Left cardiac atrium (tissue), 4 donors: ENCODE data around the gene MCF2L2. TPM values are rescaled to one million over a fixed set of nuclear protein-coding genes. Genes with fewer than 3 reads are reported as not detected.

Experiments
- ATAC-seq, 2 donors: fragments of 200-7000 bp; cut with Tn5 transposase; one replicate each; pipeline ENCODE4 v1.9.1; 2020; ENCODE audit warnings: mild to moderate bottlenecking in 2 of 2, moderate library complexity in 2 of 2
- DNase-seq: peaks from one replicate; pipeline ENCODE4 v3.0.0-alpha.2; 2020
- intact Hi-C, 2 donors: fragments of 100-400 bp; cut with DNase I; formaldehyde crosslinking; loops; one replicate each; pipeline versions ENCODE4 v1.14.1 to v1.15.1; 2022 to 2023
- total RNA-seq, 2 donors: library from RNA; stranded (reverse); fragmentation: NEBNext Ultra II Directional; extraction: Animal tissue kit (Norgen Biotek cat#: 25700); gene quantifications; one replicate each; pipeline ENCODE4 v1.2.1, GENCODE V29; 2021
- donor health status: DM: no; HTN: yes; CAD: no.
- donor health status: DM: no; HTN: yes; CAD: no; lungs with severe emphysema.
- donor health status: DM: yes; HTN: yes; CAD: no.
- donor health status: Dilated cardiomyopathy.

MCF2L2 gene
- total RNA-seq, 2 donors from 2014 or later: 0.34 to 1.1 TPM

DNA sequence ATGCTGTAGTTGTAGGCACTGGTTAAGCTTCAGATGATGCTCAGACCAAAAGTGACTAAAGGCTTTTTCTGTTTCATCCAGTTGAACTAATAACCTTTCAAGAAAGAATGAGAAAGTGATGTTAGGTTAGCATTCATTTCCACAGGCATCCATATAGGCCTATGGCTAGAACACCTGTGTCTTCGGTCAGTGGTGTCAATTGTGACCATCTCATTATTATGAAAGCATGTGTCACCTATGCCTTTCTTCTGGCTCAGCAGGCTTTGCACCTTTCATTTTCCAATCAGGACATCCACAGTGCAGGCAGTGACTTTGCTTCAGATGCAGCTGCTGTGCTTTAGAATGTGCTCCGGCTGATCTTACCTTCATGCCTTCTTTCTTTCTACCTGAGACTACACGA lies 117.5 kb downstream of the MCF2L2 start:
- intact Hi-C loops: no loop called here
- ATAC-seq: no peak

DNA sequence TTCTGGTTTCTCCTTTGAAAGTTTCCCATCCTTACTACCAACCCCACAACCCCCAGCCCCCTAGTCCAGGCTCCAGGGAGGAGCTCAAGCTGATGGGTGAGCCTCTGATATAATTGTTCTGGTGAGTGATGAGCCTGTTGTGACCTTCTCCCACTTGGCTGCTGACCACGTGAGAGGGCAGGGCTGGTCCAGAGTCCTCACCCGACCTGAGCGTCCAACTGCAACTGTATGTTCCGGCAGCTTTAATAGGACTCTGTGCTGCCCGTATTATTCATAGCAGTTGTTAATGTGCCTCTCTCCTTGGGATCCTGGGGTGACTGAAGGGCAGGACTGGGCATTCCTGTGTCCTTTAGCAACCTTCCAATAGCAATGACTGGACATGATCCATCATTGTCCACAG lies 119.1 kb downstream of the MCF2L2 start:
- intact Hi-C loops: no loop called here
- ATAC-seq (peak; percentile 66 to 81), DNase-seq (peak; percentile 57)

More for the DNA sequence above, 117.5 kb downstream of the MCF2L2 start:
- no peak for DNase-seq

- intact Hi-C loops: no loop called here
Measured at GRCh38 chr3:183308751-183309150, 119.7 kb downstream of the MCF2L2 start.

DNA sequence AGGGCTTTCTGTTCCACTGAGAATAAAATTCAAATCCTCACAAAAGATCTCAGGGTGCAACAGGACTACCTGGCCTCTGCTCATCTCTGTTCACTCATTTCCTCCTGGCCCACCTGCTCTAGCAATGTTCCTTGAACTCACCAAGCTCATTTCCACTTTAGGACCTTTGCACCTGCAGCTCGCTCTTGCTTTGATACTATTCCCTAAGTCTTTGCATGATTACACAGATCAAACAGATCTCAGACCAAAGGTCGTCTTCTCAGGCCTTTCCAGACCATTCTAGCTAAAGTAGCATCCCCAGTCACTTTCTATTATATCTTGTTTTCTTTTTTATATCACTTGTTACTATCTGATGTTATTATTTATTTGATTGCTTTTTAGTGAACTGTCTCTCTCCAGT lies 120.7 kb downstream of the MCF2L2 start:
- intact Hi-C loops: no loop called here
- DNase-seq (no peak), ATAC-seq (no peak)

More at GRCh38 chr3:183308751-183309150, 119.7 kb downstream of the MCF2L2 start:
- ATAC-seq: no peak
- DNase-seq: no peak

DNA sequence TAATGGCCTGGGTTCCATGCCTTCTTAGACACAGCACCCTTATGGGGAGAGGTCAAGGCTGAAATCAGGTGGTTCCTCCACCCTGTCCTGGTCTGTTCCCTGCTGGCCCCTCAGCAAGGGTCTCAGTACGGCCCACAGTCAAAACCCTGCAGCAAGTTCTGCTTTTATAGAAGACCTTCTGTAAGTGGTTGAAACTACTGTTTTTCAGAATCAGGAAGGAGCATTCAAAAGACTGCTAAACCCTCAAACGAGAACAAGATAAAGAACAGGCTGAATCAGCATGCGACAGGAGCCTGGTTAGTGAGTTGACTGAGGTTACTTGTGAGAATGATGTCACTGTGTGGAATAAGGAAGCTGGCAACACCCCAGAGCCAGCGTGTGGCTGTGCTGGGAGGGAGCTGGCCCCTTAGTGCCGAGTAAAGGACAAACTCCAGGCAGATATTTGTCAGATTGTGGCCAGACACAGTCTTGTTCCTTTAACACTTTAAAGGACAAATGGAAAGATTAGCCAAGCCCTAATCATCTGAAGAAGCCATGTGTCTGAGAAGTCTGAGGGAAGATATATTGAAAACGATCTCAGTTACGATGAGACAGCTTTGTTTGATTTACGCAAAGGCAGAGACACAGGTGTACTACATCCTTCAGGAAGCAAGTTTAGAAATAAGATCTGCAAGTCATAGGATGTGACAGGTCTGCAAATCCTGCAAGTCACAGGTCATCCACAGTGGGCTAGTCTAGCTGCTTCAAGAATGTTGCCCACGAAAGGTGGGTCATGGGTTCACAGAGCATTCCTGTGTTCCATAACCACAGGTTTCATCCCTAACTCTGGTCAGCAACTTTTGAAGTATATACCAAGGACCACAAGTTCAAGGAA lies 121.4 kb downstream of the MCF2L2 start:
- ATAC-seq: peak; percentile 85 to 92
- intact Hi-C loops: no loop called here

GRCh38 chr3:183303690-183304089 lies 124.7 kb downstream of the MCF2L2 start:
- no peak for ATAC-seq
- no peak for DNase-seq
- intact Hi-C loops: no loop called here

More for the DNA sequence above, 121.4 kb downstream of the MCF2L2 start:
- DNase-seq: peak; percentile 74

- DNase-seq (no peak), ATAC-seq (no peak)
- intact Hi-C loops: no loop called here
Measured at GRCh38 chr3:183301937-183302580, 126.4 kb downstream of the MCF2L2 start.

DNA sequence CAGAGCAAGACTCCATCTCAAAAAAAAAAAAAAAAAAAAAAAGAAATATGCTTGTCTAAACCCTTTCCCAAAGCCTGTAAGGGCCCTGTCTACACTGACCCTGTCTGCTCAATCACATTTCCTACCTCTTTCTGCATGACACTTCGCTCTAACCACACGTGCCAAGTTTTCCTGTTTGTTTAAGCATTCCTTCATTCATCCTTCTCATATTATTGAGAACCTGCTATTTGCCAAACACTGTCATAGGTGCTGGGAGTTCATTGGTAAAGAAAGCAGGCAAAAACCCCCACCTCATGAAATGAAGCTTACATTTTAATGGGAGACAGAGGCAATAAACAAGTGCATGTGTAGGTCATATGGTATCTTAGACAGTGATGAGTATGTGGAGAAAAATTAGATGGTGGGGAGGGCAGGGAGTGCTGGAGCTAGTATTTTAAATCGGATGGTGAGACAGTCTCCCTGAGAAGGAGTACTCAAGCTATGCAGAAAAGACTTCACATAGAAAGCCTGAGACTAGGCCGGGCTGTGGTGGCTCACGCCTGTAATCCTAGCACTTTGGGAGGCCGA lies 127.3 kb downstream of the MCF2L2 start:
- DNase-seq (no peak), ATAC-seq (no peak)
- intact Hi-C loops: no loop called here

DNA sequence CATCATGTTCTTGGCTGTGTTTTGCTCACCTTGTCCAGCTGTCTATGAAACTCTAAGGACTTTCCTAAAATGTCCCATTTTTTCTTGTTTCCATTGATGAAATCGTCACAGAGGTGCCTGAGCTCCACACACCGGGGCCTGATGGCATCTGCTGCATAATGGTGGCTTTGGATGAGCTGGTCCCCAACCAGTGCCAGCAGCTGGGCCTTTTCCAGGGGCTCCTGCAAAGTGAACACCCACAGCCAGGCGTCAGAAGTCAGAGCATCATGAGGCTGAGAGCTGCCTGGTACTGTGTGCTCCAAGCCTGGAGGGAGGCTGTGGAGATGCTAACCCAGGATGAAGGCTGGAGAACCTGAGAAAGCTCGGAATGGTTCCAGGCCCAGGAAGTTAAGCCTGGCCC lies 128.4 kb downstream of the MCF2L2 start:
- DNase-seq: no peak

DNA sequence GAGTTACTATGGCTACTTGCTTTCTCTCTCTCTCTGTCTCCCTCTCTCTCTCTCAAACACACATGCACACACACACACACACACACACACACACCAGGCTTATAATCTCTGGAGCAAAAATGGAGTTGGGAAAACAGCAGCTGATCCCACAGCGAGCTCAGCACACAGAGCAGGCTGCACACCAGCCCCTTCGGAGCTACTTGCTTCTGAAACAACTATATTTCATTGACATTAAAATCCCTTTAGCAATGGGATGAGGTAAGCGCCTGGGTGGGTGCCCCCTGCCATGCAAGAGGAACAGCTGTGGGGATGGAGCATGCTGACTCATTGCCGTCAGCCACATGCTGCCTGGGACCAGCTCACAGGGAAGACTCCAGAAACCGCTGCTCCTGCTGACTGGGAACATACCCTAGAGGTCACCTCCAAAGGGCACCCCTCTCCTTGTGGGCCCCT lies 129.7 kb downstream of the MCF2L2 start:
- ATAC-seq (peak; percentile 61 to 85), DNase-seq (peak; percentile 76)
- intact Hi-C loops: no loop called here

More for the DNA sequence above, 128.4 kb downstream of the MCF2L2 start:
- intact Hi-C loops: no loop called here
- ATAC-seq: no peak

DNA sequence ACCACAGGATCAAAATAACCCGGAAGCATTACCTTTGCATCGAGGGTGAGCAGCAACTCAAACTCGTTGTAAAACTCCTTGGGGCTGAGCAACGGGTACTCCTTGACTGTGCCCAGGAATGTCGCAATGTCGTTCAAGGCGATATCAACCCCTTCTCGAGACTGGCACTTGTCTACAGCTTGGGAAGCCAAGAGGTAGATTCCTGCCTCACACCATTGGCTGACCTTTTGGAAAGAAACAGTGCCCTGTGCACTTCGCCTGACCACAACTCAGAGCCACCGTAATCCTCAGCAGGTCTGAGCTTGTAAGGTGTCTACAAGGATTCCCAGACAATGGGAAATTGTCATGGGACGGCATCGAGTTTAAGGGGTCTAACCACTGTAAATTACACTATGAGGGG lies 131.5 kb downstream of the MCF2L2 start:
- intact Hi-C loops: no loop called here
- ATAC-seq (no peak), DNase-seq (no peak)

DNA sequence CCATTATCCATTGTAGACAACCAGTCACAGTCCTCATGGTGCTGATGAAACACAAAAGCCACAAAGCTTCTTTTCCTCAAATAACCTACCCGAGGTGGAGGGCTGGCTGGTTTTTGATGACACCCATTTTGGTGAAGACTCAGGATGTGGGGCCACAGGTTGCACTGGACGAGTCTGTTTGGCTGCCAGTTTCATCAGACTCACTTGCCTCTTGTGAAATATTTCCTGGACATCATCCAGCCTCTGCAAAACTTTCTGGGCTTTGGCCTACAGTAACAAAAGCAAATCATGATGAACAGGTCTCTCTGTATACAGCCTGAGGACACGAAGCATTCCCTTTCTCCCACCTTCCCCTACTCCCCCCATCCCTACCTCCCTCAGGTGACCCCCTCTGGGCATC lies 133.2 kb downstream of the MCF2L2 start:
- ATAC-seq (peak; percentile 67 to 71), DNase-seq (no peak)
- intact Hi-C loops: no loop called here

- intact Hi-C loops: no loop called here
- no peak for DNase-seq
- ATAC-seq: no peak
Measured at GRCh38 chr3:183293966-183294365, 134.5 kb downstream of the MCF2L2 start.

GRCh38 chr3:183291497-183292031 lies 136.9 kb downstream of the MCF2L2 start:
- intact Hi-C loops: no loop called here
- DNase-seq (no peak), ATAC-seq (no peak)

GRCh38 chr3:183290216-183290615 lies 138.2 kb downstream of the MCF2L2 start:
- ATAC-seq: no peak
- DNase-seq: no peak
- intact Hi-C loops: no loop called here

DNA sequence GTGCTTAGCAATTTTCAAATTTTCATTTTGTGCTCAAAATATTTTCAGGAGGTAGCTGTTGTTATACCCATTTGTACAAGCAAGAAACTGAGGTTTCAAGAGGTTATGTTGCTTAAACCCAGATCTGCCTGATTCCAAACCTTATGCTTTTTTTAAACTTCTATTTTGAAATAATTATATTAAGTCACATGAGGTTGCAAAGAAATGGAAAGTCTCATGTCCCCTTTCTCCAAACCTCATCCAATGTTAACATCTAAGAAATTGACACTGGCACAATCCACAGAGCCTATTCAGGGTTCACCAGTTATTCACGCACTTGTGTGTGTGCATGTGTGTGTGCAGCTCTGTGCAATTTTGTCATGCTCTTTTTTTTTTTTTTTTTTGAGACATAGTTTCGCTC lies 140.3 kb downstream of the MCF2L2 start:
- intact Hi-C loops: no loop called here
- no peak for DNase-seq
- ATAC-seq: no peak

- intact Hi-C loops: no loop called here
- DNase-seq (peak; percentile 30), ATAC-seq (peak; percentile 67 to 72)
Measured at GRCh38 chr3:183287301-183287971, 141.0 kb downstream of the MCF2L2 start.

- ATAC-seq (peak; percentile 95 to 97), DNase-seq (peak; percentile 90)
- intact Hi-C loops: no loop called here
Measured at GRCh38 chr3:183285828-183286457, 142.5 kb downstream of the MCF2L2 start.

GRCh38 chr3:183285318-183285717 lies 143.1 kb downstream of the MCF2L2 start:
- ATAC-seq (no peak), DNase-seq (no peak)
- intact Hi-C loops: no loop called here
